HG03039 (cell line): ENCODE data around the gene UNC13C.

Source experiments
- ATAC-seq: cut with Tn5 transposase; IDR thresholded peaks from one replicate; pipeline ENCODE4 v1.9.1; 2021; ENCODE audit warnings: mild to moderate bottlenecking, moderate library complexity; ENCODE audit not compliant: unreplicated experiment

Gene UNC13C

GRCh38 chr15:54101664-54102270 lies 123.5 kb downstream of the UNC13C start:
- no peak for ATAC-seq

DNA sequence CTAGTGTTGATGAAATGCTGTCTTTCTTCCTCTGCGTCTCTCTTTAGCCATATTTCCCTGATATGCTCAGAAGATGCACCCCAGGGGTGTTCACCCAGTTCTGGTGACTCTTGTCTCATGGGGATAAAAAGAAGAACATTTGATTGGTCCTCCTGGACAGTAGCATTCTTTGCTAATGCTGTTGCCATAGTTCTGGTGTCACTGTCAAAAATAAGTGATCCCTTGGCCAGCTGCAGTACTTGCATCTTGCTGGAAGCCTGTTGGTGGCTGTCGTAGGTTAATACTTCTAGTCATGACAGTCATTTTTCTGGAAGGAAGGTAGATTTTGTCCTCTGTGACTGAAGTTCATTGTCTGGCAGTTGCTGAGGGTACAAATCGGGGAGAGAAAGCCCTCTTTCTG lies 124.5 kb downstream of the UNC13C start:
- ATAC-seq, result no peak

DNA sequence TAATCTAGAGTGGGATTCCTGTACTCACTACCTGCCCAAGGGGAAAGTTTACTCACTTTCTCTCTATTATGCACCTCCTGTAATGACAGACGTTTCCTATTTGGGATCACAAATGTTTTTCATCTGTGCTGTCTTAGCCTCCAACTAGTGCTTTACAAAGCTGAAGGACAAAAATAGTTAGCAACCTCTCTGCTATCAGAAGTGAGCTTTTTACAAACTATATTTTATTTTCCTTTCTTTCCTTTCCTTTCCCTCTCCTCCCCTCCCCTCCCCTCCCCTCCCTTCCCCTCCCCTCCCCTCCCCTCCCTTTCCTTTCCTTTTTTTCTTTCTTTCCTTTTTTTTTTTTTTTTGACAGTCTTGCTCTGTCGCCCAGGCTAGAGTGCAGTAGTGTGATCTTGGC lies 130.8 kb downstream of the UNC13C start:
- no peak for ATAC-seq

DNA sequence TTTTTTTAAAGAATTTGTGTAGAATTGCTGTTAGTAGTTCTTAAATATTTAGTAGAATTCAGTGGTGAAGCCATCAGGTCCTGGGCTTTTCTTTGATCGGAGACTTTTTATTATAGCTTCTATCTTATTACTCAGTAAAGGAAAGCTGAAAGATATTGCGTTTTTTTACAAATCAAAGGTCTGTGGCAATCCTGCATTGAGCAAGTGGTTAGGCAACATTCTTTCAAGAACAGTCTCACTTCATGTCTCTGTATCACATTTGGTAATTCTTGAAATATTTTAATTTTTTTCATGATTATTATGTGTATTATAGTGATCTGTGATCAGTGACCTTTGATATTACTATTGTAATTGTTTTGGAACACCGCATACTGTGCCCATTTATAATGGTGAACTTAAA lies 140.8 kb downstream of the UNC13C start:
- ATAC-seq, result no peak

- no peak for ATAC-seq
Observed at GRCh38 chr15:54120949-54121463, 142.8 kb downstream of the UNC13C start.

DNA sequence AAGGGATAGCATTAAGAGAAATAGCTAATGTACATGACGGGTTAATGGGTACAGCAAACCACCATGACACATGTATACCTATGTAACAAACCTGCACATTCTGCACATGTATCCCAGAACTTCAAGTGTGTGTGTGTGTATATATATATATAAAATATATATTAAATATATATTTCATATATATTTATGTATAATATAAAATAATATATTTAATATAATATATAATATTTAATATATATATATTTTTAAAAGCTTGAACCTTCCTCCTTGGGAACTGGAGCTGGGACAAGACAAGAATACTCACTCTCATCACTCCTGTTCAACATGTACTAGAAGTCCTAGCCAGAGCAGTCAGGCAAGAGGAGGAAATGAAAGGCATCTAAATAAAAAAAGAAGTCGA lies 149.3 kb downstream of the UNC13C start:
- ATAC-seq, result no peak

GRCh38 chr15:54131410-54131809 lies 153.2 kb downstream of the UNC13C start:
- ATAC-seq, result no peak

GRCh38 chr15:54149115-54149531 lies 170.9 kb downstream of the UNC13C start:
- ATAC-seq, result no peak

GRCh38 chr15:54150255-54150654 lies 172.0 kb downstream of the UNC13C start:
- ATAC-seq, result no peak

GRCh38 chr15:54159012-54159411 lies 180.8 kb downstream of the UNC13C start:
- no peak for ATAC-seq

GRCh38 chr15:54187325-54187724 lies 209.1 kb downstream of the UNC13C start:
- ATAC-seq, result no peak

DNA sequence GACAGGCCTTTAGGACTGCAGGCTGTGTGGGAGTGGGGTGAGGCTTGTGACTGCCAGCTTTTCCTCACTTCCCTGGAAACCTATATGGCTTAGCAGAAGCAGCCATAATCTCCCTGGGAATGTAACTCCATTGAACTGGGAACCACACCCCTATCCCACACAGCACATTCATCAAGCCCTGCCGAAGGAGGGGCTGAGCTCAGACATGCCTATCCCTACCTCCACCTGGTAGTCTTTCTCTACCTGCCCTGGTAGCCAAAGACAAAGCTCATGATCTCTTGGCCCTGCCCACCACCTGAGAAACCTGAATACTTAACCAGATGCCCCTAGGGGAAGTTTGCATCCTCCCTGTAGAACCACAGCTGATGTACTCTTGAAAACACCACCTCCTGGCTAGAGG lies 219.8 kb downstream of the UNC13C start:
- no peak for ATAC-seq

GRCh38 chr15:54206586-54207321 lies 228.5 kb downstream of the UNC13C start:
- no peak for ATAC-seq

GRCh38 chr15:54208786-54209185 lies 230.5 kb downstream of the UNC13C start:
- no peak for ATAC-seq

- ATAC-seq, result no peak
Observed at GRCh38 chr15:54212635-54213034, 234.4 kb downstream of the UNC13C start.

GRCh38 chr15:54226455-54226854 lies 248.2 kb downstream of the UNC13C start:
- ATAC-seq, result no peak

GRCh38 chr15:54227569-54227968 lies 249.3 kb downstream of the UNC13C start:
- no peak for ATAC-seq

DNA sequence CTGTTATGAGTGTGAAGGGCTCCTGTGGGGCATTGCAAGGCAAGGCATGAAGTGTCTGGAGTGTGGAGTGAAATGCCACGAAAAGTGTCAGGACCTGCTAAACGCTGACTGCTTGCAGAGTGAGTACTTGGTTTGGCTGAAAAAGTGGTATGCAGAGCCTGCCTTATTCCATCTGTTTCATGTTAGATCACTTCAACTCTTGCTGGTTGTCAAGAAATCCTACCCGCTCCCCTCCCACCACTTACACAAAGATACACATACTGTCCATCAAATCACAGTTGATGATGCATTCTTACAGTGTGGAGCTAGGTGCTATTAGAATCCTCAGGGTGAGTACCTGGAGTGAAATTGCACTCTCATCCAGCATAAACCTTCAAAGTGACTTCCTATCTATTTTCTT lies 272.1 kb downstream of the UNC13C start:
- ATAC-seq, result no peak

- ATAC-seq, result no peak
Observed at GRCh38 chr15:54256190-54256589, 277.9 kb downstream of the UNC13C start.

DNA sequence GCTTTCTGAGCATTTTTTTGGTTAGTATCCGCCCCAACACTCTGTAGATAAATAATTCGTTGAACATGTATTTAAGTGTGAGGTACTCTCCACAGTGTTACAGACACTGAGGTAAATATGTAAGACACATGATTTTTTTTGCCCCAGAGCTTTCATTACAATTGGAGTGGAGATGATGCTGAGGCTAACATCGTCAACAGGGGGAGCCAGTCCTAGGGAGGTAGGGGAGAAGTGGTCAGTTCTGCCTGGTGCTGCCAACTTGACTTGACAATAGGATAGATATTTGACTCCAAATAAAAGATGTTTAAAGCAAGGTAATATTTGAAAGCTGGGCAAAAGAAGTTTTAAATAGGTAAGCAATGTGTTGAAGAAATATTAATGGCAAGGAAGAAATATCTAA lies 295.7 kb downstream of the UNC13C start:
- ATAC-seq, result no peak

- ATAC-seq, result no peak
Observed at GRCh38 chr15:54277834-54278233, 299.6 kb downstream of the UNC13C start.

GRCh38 chr15:54280726-54281125 lies 302.5 kb downstream of the UNC13C start:
- no peak for ATAC-seq
